Trophoblast cell (in vitro differentiated cells and primary cell): ENCODE data around the gene KDM4C.
A peak's percentile ranks its signal among the peaks of the same experiment; 100 is the strongest.

Source experiments
- DNase-seq, 2 donors: peaks; one replicate each; pipeline ENCODE4 v3.0.0-alpha.2; 2016
- H2AFZ ChIP-seq: 2 replicates; pipeline ENCODE4 v1.6.1; 2013; ENCODE audit warnings: low read length, moderate library complexity, mild to moderate bottlenecking; ENCODE audit not compliant: insufficient read depth, poor library complexity
- H2AK5ac ChIP-seq: 2 replicates; pipeline ENCODE4 v1.6.1; 2013; ENCODE audit warnings: mild to moderate bottlenecking, low read length
- H2BK120ac ChIP-seq: 2 replicates; pipeline ENCODE4 v1.6.1; 2013; ENCODE audit warnings: low read length, mild to moderate bottlenecking, moderate library complexity; ENCODE audit not compliant: insufficient read depth, poor library complexity
- H2BK12ac ChIP-seq: 2 replicates; pipeline ENCODE4 v1.6.1; 2013; ENCODE audit warnings: mild to moderate bottlenecking, low read length, moderate library complexity
- H2BK5ac ChIP-seq: 2 replicates; pipeline ENCODE4 v1.6.1; 2013; ENCODE audit warnings: low read length, low read depth, moderate library complexity, mild to moderate bottlenecking; ENCODE audit not compliant: poor library complexity
- H3K14ac ChIP-seq: 2 replicates; pipeline ENCODE4 v1.6.1; 2013; ENCODE audit warnings: mild to moderate bottlenecking, low read length
- H3K18ac ChIP-seq: 2 replicates; pipeline ENCODE4 v1.6.1; 2013; ENCODE audit warnings: mild to moderate bottlenecking, low read length
- H3K23ac ChIP-seq: 2 replicates; pipeline ENCODE4 v1.6.1; 2013; ENCODE audit warnings: low read length
- H3K27ac ChIP-seq: 2 replicates; pipeline ENCODE4 v1.5.1; 2013; ENCODE audit warnings: low read depth, mild to moderate bottlenecking, inconsistent platforms, low read length, moderate library complexity
- H3K27me3 ChIP-seq: 2 replicates; pipeline ENCODE4 v1.6.1; 2013; ENCODE audit warnings: inconsistent platforms, mild to moderate bottlenecking, low read length, moderate library complexity; ENCODE audit not compliant: insufficient read depth
- H3K36me3 ChIP-seq, 2 experiments: 1 replicate in 1 of 2; 2 replicates in 1 of 2; pipeline ENCODE4 v1.6.1; 2013; ENCODE audit warnings: low read length in 2 of 2, mild to moderate bottlenecking in 2 of 2, moderate library complexity in 1 of 2; ENCODE audit not compliant: insufficient read depth in 2 of 2, control insufficient read depth in 1 of 2
- H3K4ac ChIP-seq: 2 replicates; pipeline ENCODE4 v1.6.1; 2013; ENCODE audit warnings: low read depth, mild to moderate bottlenecking, low read length, moderate library complexity
- H3K4me1 ChIP-seq, 2 experiments: 1 replicate in 1 of 2; 2 replicates in 1 of 2; pipeline ENCODE4 v1.6.1; 2013; ENCODE audit warnings: low read length in 2 of 2, mild to moderate bottlenecking in 2 of 2, moderate library complexity in 1 of 2; ENCODE audit not compliant: insufficient read depth in 2 of 2, control insufficient read depth in 1 of 2
- H3K4me2 ChIP-seq: 2 replicates; pipeline ENCODE4 v1.6.1; 2013; ENCODE audit warnings: inconsistent platforms, mild to moderate bottlenecking, low read length, moderate library complexity
- H3K4me3 ChIP-seq: 2 replicates; pipeline ENCODE4 v1.5.1; 2013; ENCODE audit warnings: mild to moderate bottlenecking, low read depth, low read length, inconsistent platforms
- H3K79me1 ChIP-seq: one replicate; pipeline ENCODE4 v1.6.1; 2013; ENCODE audit warnings: low read length
- H3K79me2 ChIP-seq: 2 replicates; pipeline ENCODE4 v1.6.1; 2013; ENCODE audit warnings: low read length, mild to moderate bottlenecking; ENCODE audit not compliant: control insufficient read depth, insufficient read depth, poor library complexity
- H3K9ac ChIP-seq: 2 replicates; pipeline ENCODE4 v1.6.1; 2013; ENCODE audit warnings: mild to moderate bottlenecking, low read length
- H3K9me3 ChIP-seq: 2 replicates; pipeline ENCODE4 v1.6.1; 2013; ENCODE audit warnings: low read depth, mild to moderate bottlenecking, control low read depth, inconsistent platforms, low read length; ENCODE audit not compliant: insufficient read depth
- H4K12ac ChIP-seq: 2 replicates; pipeline ENCODE4 v1.6.1; 2013; ENCODE audit warnings: low read depth, mild to moderate bottlenecking, low read length, moderate library complexity
- H4K8ac ChIP-seq: 2 replicates; pipeline ENCODE4 v1.6.1; 2013; ENCODE audit warnings: low read depth, mild to moderate bottlenecking, low read length, moderate library complexity
- H4K91ac ChIP-seq: one replicate; pipeline ENCODE4 v1.6.1; 2013; ENCODE audit warnings: low read depth, mild to moderate bottlenecking, low read length, moderate library complexity
- WGBS: extraction: QIAGEN DNeasy Blood & Tissue Kit; methylation state at CpG from one replicate; pipeline ENCODE4 v1.1.7; 2013; ENCODE audit warnings: missing lambda C conversion rate; ENCODE audit not compliant: insufficient read length, insufficient coverage; ENCODE audit errors: extremely low coverage; 5-methylcytosine and 5-hydroxymethylcytosine counted together

The KDM4C gene

GRCh38 chr9:6921315-6921714, 163.5 kb downstream of the KDM4C start:
- no peak overlapping the region for H2BK5ac ChIP-seq
- no CpG with 5 or more reads among the region's 5 CpGs for WGBS
- H3K9me3 ChIP-seq, result no peaks in the 10 kb centered on the region
- H3K4ac ChIP-seq, result no peak overlapping the region
- DNase-seq, result no peak
- no peak overlapping the region for H3K23ac ChIP-seq
- H2BK12ac ChIP-seq, result no peak overlapping the region
- H3K4me1 ChIP-seq, result peaks cover 0 to 4% of the 10 kb centered on the region in 2 experiments
- no peak overlapping the region for H3K14ac ChIP-seq
- H3K9ac ChIP-seq, result peak overlapping the region; percentile 44
- H4K8ac ChIP-seq, result no peak overlapping the region
- no peak overlapping the region for H2BK120ac ChIP-seq
- no peaks in the 10 kb centered on the region for H3K27me3 ChIP-seq
- H2AFZ ChIP-seq, result no peak overlapping the region
- no peaks in the 10 kb centered on the region for H3K79me2 ChIP-seq
- no peak overlapping the region for H3K4me2 ChIP-seq
- H3K36me3 ChIP-seq, result peaks cover 0 to 3% of the 10 kb centered on the region in 2 experiments
- no peak overlapping the region for H2AK5ac ChIP-seq
- H4K12ac ChIP-seq, result no peak overlapping the region
- no peak overlapping the region for H3K4me3 ChIP-seq
- no peak overlapping the region for H4K91ac ChIP-seq
- H3K79me1 ChIP-seq, result no peaks in the 10 kb centered on the region
- H3K18ac ChIP-seq, result no peak overlapping the region
- no peak overlapping the region for H3K27ac ChIP-seq

DNA sequence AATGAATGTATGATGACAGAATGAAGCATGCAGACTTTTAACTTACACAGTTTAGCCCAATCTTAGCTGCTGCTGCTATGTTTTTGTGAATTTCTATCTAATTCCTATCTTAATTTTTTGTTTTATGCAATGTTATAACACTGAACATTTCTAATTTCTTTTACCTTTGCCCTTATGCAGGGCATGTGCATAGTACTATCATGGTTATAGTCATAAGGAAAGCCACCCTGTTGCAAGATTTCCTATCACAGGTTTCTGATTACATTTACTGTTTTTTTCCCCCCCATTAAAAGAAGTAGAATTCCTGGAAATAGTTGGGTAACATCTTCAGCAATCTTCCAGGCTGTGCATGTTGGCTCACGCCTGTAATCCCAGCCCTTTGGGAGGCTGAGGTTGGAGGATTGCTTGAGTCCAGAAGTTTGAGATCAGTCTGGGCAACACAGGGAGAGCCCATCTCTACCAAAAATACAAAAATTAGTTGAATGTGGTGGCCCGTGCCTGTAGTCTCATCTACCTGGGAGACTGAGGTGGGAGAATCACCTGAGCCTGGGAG, 164.4 kb downstream of the KDM4C start:
- no CpG with 5 or more reads among the region's 2 CpGs for WGBS

GRCh38 chr9:6922680-6923079, 164.9 kb downstream of the KDM4C start:
- H4K12ac ChIP-seq, result no peak overlapping the region
- H4K8ac ChIP-seq, result no peak overlapping the region
- no peak overlapping the region for H3K27ac ChIP-seq
- H3K27me3 ChIP-seq, result no peaks in the 10 kb centered on the region
- no peak overlapping the region for H3K9ac ChIP-seq
- H2BK12ac ChIP-seq, result no peak overlapping the region
- no peak overlapping the region for H3K4me2 ChIP-seq
- H2AK5ac ChIP-seq, result no peak overlapping the region
- no peaks in the 10 kb centered on the region for H3K9me3 ChIP-seq
- H3K18ac ChIP-seq, result no peak overlapping the region
- no peak overlapping the region for H3K23ac ChIP-seq
- no peak overlapping the region for H3K14ac ChIP-seq
- no peaks in the 10 kb centered on the region for H3K79me1 ChIP-seq
- H3K4me3 ChIP-seq, result no peak overlapping the region
- H4K91ac ChIP-seq, result no peak overlapping the region
- peaks cover 0 to 4% of the 10 kb centered on the region in 2 experiments for H3K4me1 ChIP-seq
- no peak overlapping the region for H2BK5ac ChIP-seq
- H3K79me2 ChIP-seq, result no peaks in the 10 kb centered on the region
- no peak overlapping the region for H3K4ac ChIP-seq
- WGBS, result no CpG with 5 or more reads among the region's 2 CpGs
- H2AFZ ChIP-seq, result no peak overlapping the region
- peak in 1 of 2 donors; percentile 38 for DNase-seq
- H3K36me3 ChIP-seq, result peaks cover 0 to 3% of the 10 kb centered on the region in 2 experiments
- H2BK120ac ChIP-seq, result no peak overlapping the region

More for the DNA sequence above, 164.4 kb downstream of the KDM4C start:
- peak; percentile 11 to 77 for DNase-seq
- Histone ChIP-seq H2BK5ac (no peak overlapping the region), H3K79me2 (no peaks in the 10 kb centered on the region), H2AK5ac (no peak overlapping the region), H3K4ac (no peak overlapping the region), H4K12ac (no peak overlapping the region), H4K91ac (no peak overlapping the region), H3K9me3 (no peaks in the 10 kb centered on the region), H4K8ac (no peak overlapping the region), H3K9ac (no peak overlapping the region), H3K18ac (no peak overlapping the region), H2BK12ac (no peak overlapping the region), H3K79me1 (no peaks in the 10 kb centered on the region), H3K27me3 (no peaks in the 10 kb centered on the region), H3K4me2 (no peak overlapping the region), H3K4me1 (peaks cover 0 to 4% of the 10 kb centered on the region in 2 experiments), H3K14ac (no peak overlapping the region), H3K27ac (no peak overlapping the region), H2BK120ac (no peak overlapping the region), H3K23ac (no peak overlapping the region), H3K36me3 (peaks cover 0 to 3% of the 10 kb centered on the region in 2 experiments), H3K4me3 (no peak overlapping the region), H2AFZ (no peak overlapping the region)

GRCh38 chr9:6923086-6923485, 165.3 kb downstream of the KDM4C start:
- no peak overlapping the region for H3K27ac ChIP-seq
- no peak overlapping the region for H3K4me3 ChIP-seq
- peaks cover 0 to 4% of the 10 kb centered on the region in 2 experiments for H3K4me1 ChIP-seq
- DNase-seq, result no peak
- H2BK5ac ChIP-seq, result no peak overlapping the region
- no peak overlapping the region for H3K4ac ChIP-seq
- no peaks in the 10 kb centered on the region for H3K9me3 ChIP-seq
- H2BK120ac ChIP-seq, result no peak overlapping the region
- H3K79me1 ChIP-seq, result no peaks in the 10 kb centered on the region
- H4K12ac ChIP-seq, result no peak overlapping the region
- no peak overlapping the region for H3K23ac ChIP-seq
- H4K8ac ChIP-seq, result no peak overlapping the region
- no CpG with 5 or more reads among the region's 5 CpGs for WGBS
- no peak overlapping the region for H2AK5ac ChIP-seq
- no peak overlapping the region for H3K14ac ChIP-seq
- no peak overlapping the region for H3K9ac ChIP-seq
- peaks cover 0 to 3% of the 10 kb centered on the region in 2 experiments for H3K36me3 ChIP-seq
- H2BK12ac ChIP-seq, result no peak overlapping the region
- no peak overlapping the region for H4K91ac ChIP-seq
- H3K4me2 ChIP-seq, result no peak overlapping the region
- no peak overlapping the region for H3K18ac ChIP-seq
- H2AFZ ChIP-seq, result no peak overlapping the region
- H3K27me3 ChIP-seq, result no peaks in the 10 kb centered on the region
- H3K79me2 ChIP-seq, result no peaks in the 10 kb centered on the region
